Measurements from ENCODE around the gene ACTBL2. TPM values are rescaled to one million over a fixed set of nuclear protein-coding genes. Genes with fewer than 3 reads are reported as not detected.
A peak's percentile ranks its signal among the peaks of the same experiment; 100 is the strongest.
"Not testable (repeated sequence)": the region's sequence is repeated elsewhere in the genome, so short reads cannot be mapped to it uniquely, and the experiment has no call there.

The ACTBL2 gene
- total RNA-seq, 1 experiment from 2014 or later: 0.51 TPM

DNA sequence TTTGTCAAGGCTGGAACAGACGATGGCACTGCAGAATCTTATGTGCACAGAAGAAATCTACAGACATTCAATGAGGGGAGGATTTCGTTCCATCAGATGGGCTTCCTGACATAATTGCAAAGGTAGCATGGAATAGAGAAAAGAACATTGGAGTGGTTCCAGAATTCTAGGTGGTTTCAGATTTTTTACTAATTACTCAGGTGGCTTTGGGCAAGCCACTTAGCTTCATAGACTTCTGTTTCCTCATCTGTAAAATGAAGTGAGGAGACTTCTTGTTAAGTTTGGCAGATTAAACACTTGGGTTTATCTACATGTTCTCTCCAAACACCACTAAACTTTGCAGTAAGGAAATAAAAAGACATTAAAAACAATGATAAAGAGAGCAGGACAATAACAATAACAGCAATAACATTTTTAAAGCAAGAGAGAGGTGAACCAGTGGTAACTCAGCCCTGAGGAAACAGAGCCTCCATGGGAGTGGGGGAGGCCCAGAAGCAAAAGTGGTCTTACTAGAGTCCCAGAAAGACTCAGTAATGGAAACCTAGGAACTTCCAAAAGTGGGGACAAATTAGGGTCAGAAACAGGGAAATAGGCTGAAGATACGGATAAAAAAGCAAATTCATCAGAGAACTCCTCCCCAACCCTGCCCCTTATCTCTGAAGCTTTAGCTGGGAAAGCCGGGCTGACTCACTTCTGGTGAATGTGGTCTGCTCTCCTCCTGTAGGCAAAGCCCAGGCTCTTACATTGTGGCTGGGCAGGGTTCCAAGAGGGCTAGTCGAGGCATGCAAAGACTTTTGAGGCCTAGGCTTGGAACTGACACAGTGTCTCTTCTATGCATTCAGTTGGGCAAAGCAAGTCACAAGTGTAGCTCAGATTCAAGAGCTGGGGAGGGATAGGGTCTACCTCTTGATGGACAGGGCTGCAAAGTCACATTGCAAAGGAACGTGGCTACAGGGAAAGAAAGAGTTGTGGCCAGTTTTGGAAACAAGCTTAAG lies 11.8 kb upstream of the ACTBL2 start:
- peak; percentile 96 for DNase-seq (ENCODE audit: low spot score)

DNA sequence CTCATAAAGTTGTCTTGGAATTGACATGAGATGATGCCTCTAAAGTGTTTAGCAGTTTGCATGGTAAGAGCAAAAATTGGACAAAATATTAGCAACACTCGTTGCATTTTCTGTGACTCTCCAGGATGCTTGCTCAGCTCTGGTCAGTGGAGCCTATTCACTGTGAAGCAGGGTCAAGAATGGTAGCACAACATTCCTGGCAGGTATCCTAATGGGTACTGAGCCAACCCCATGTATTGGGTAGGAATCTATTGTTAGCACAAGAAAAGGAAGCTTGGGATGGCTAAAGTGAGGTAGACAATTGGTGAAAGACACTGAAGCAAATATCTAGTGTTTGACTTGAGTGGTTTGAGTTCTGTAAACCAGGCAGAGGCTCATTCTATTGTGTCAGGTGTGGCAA lies 10.4 kb upstream of the ACTBL2 start:
- DNase-seq (ENCODE audit: low spot score): peak; percentile 6

DNA sequence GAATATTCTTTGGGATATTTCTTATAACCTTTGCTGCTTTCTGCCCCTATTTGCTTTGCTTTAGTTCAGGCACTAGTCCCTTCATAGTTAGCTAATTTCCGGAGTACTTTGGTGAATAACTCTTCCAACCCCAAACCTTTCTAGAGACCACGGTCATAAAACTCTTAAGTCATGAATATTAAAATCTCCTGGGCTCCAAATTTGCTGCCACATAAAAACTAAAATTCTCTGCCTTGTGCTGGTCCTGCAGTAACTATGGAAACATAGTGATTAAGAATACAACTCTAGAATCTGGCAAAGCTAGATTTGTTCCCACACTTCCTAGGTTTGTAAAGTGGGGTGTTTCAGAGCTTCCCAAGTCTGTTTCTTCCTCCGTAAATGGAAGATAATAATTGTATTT lies 10.0 kb upstream of the ACTBL2 start:
- no peak for DNase-seq (ENCODE audit: low spot score)

DNA sequence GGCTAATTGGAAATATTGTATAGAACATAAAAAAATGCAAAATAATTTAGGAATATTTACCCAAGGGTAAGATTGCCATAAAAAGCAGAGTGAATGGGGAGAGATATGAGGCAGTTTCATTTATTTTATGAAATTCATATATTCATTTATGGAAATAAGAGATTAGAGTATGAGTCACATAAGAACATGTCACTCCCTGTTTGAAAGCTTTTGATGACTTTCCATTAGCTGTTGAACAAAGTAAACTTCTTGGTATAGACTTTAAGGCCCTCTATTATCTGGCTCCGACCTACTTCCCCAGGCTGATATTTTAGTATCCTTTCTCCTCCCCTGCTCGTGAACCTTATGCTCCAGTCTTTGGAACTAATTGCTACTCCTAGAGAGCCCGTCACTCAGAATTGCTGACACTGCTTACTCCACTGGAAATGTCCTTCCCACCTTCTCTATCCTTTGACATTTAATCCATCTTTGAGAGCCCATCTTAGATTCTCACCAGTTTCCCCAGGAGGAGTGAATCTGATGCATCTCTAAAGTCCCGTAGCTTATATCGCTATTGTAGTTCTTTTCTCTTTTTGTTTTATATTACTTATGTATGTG lies 8.9 kb upstream of the ACTBL2 start:
- no peak for DNase-seq (ENCODE audit: low spot score)

DNA sequence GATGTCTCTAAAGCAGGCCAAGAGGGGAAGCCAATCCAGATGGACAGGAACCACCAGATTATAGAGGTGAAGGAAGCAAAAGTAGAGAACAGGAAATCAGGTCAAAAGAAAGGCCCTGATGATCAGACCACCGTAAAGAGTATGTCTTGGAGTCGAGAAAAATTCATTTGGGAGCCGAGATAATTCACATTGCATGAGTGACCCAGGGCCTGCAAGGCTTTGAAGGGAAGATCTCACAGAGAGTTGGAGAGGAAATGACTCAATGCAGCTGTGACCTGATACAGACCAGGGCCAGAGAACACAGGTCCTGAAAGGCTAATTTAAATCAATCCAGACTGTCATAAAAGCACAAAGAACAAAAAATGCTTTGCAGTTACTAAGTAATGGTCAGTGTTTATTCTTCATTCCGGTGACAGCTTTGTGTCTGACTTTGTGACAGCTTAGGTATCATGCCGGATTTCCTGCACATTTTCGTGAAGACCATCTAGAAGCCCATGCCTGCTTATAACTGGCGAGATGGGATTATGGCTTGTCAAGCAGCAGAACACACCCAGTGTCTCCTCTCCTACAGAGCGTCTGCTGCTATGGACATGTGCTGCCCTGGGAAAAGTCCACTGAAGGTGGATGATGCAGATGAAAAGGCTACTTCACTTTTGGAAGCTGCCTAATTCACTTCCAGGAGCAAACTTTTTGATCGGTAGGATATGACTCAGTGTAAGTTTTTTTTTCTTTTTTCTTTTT lies 5.8 kb upstream of the ACTBL2 start:
- no peak for DNase-seq (ENCODE audit: low spot score)

DNA sequence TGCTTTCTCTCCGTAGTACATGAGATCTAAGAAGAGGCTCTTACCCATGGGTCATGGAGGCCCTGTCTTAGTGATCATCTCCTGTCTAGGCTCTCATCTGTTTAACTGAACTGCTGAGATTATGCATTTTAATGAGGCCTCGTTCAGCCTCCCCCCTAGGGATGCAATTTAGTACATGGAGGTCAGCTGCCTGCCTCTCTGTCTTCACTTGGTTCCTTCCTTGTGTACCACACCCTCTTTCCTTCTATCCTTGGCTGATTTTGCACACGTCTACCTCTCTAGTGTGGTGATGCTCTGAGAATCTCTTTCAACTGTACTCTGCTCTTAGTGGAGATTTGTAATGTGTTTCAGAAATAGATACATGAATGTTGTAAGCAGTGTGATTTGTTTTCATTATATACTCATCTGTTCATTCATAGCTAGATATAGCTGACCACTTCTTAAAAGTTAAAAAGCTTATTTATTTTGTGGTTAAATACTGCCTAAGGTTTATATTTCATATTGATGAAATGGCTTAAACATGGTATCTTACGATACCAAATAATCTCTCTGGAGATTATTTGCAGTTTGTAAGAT lies 3.5 kb upstream of the ACTBL2 start:
- DNase-seq (ENCODE audit: low spot score): no peak

DNA sequence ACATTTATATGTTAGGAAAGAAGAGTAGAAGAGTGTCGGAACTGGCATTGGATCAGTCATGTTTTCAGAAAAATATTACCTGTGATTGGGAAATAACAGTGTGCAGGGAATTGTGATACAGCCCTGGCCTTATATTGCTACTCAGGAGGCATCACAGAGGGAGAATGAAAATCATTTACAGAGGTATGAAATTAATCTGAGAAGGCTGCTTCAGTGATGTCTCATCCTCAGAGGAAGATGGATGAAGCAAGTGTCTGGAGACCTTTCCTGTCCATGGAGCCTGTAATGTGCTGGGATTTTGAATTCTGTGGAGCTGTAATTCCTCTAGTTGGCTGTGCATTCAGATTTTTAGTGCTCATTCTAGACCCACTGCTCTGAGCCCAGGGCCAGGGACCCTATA lies 3.8 kb downstream of the ACTBL2 start:
- no peak for DNase-seq (ENCODE audit: low spot score)

DNA sequence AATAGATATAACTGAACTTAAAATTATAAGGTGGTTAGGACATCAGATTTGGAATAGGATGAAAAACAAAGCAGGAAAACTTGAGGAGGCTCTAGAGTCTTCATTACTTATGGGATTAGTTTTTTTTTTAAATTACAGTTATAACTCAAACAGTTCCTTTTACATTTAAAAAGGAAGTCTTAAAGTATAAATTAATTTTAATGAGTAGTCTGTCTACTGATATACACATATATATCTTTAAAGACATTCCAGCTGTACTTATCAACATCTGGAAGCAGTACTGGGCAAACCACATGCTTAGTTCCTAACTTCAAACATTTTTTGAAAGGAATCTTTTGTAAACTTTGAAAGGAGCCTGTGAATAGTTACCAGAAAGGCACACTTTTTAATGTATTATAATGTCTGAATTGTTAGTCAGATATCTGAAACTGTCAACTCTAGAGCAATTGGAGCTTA lies 6.0 kb downstream of the ACTBL2 start:
- no peak for DNase-seq (ENCODE audit: low spot score)

DNA sequence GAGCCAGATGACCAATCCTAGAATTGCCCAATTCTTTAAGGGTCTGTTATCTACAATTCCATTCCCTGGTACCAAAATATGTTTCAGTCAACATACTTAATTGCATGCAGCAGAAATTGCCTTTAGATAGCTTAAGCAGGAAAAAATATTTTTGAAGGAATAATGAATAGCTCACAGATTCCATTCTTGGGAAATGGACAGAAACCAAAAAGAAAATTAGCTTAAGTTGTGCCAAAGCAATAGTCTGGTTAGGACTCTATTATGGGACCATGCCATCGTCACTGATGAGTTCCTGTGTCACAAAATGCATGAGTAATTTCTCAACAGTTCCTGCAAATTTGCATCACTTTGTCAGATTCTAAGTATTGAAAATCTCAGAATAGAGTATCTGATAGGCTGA lies 12.3 kb downstream of the ACTBL2 start:
- DNase-seq (ENCODE audit: low spot score): no peak

DNA sequence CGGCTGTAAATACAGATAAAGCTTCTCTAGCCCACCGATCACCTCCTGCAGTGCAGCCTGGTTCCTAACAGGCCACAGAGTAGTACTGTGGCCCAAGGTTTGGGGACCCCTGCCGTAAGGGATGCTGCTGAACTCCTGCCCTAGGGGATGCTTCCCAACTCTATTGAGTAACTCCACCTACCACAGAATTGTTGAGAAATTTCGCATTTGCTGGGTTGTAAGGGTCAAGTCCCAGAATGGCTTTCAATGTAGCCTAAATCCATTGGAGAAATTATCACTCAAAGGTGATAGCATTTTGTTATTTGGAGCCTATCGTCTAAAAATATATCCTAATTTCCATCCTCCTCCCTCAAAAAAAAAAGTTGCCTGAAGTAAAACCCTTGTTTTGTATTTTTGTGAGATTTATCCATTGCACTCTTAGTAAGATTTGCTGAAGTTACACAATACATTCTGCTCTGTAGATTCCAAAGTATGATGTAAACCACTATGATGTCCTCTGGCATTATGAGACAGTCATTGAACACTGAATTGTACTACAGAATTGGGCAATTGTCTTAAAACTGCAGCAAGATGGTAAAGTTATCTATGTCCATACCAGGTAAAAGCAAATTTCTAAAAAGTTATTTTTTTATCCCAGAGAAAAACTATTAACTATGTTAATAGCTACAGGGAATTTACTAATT lies 14.0 kb downstream of the ACTBL2 start:
- no peak for DNase-seq (ENCODE audit: low spot score)

DNA sequence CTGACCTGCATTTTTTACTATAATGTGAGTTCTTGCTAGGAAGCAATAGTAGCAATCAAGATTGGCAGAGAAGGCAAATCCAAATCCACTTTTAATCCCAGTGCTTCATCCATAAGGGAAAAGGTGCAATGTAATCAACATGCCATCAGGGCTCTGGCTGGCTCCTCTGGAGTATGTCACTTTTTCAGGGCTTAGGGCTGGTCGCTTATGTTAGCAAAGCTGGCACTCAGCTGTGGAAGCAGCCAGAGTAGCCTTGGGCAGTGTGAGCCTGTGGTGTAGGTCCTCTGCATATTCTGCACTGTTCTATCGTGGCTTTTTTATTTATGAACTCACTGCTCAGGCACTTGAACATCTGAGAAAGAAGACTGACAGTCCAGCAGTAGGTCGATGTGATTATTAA lies 16.1 kb downstream of the ACTBL2 start:
- no peak for DNase-seq (ENCODE audit: low spot score)

DNA sequence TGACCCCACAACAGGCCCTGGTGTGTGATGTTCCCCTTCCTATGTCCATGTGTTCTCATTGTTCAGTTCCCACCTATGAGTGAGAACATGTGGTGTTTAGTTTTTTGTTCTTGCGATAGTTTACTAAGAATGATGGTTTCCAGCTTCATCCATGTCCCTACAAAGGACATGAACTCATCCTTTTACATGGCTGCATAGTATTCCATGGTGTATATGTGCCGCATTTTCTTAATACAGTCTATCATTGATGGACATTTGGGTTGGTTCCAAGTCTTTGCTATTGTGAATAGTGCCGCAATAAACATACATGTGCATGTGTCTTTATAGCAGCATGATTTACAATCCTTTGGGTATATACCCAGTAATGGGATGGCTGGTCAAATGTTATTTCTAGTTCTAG lies 22.6 kb downstream of the ACTBL2 start:
- not testable (repeated sequence) for DNase-seq (ENCODE audit: low spot score)

DNA sequence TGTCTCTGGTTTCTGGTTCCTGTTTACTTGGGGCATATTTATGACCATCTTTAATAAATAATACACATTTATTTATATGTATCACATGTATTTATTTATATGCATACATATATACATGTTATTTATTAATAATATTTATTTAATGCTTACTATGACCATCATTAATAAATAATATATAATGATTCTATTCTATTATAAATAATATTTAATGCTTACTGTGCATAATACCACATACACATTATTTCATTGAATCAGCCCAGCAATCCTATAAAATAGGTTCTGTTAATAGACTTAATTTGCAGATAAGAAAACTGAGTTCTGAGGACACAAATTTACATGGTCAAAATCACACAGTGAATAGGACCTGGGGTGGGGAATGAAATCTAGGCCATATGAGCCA lies 24.2 kb downstream of the ACTBL2 start:
- DNase-seq (ENCODE audit: low spot score): no peak

DNA sequence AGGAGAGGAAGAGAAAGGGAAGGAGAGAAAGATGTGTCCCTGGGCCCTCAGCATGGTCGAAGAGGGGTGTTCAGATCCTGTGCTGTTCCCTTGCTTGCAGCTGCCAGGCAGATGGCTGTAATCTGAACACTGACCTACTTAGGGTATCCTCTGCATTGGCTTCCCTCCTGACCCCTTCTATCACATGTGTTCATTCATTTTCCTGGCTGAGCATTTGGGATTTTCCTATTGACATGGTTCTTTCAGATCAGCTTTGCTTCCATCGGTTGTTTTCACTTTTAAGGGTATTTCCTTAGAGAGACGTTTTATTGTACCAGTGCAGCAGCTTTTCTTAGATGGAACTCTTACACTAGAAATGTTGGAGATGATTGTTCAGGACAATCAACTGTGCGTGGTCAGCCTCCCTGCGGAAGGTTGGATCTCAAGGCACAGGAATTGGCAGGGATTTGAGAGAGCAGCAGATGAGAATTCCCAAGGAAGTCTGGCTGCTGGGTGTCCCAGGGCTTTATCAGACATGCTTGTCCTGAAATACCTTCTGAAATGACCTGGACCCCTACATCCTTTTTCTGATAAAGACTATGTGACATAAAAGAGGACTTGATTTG lies 26.0 kb downstream of the ACTBL2 start:
- DNase-seq (ENCODE audit: low spot score): no peak

DNA sequence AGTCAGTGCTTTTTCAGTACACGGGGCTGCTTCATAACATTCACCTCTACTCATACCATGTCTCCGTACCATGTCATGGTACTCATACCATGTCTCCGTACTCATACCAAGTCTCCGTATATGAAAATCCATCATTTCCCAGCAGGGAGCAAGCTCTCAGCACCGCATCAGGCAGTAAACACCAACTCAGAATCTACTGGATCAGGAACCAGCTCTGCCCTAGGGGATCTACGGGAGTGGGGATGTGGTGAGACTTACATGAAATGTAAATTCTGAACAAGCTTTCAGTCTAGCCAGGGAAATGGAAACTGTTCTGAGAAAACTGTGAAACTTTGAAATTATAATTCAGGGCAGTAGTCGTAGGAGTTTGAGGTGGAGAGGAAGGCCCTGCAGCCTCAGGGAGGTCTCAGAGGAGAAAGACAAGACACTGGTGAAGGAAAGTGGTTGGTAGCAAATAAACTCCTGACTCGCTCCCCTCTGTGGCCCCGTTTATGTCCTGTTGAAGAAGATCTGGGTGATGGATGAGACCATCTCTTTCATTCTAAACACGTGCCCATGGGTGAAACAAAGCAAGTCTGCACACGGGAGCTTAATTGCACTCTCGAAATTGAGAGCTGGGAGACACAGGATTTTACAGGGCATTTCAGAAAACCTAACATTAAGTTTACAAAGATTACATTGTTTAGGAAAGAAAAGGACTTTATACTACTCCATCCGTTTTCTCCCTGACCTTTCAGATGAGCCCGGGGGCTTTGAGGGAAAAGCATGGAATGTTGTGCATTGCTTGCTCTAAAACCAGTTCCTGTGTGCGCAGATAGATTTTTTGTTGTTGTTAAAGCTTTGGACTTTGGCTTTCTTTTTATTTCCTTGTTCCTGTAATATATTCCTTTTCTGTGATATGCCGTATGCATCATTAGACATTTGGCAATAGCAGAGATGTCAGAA lies 26.8 kb downstream of the ACTBL2 start:
- DNase-seq (ENCODE audit: low spot score): peak; percentile 45

DNA sequence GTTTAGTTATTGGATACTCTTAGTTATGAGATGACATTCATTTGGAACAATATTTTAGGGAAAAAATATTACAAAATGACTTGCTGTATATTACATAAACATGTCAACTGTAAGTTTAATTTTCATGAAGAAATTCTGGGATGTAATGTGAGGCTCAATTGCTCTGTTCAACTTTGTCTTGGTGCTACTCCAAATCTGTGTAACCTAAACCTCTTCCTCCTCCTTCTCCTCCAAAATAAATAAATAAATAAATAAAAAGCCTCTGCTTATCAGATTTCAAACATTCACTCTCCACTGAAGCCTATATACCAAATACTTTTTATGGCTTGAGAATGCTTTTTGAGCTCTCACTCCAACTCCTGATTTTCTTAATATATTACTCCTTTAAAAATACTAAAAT lies 27.7 kb downstream of the ACTBL2 start:
- no peak for DNase-seq (ENCODE audit: low spot score)

DNA sequence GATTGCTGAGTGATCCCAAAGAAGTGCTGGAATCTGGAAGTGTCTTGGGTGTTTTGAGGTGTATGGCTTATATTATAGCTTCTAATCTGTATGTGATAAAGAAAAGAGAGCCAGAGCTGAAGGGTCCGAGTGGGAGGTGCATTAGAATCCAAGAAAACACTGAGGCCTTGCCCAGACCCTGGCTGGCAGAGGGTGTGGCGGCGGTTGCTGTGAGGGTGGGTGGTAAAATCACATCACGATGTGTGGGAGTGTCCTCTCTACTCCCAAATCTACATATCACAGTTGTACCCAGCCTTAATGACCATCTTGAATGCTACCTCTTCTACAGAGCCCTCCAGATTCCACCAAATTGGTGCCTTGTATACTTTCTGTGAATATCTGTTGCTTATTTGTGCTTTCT lies 28.9 kb downstream of the ACTBL2 start:
- no peak for DNase-seq (ENCODE audit: low spot score)

DNA sequence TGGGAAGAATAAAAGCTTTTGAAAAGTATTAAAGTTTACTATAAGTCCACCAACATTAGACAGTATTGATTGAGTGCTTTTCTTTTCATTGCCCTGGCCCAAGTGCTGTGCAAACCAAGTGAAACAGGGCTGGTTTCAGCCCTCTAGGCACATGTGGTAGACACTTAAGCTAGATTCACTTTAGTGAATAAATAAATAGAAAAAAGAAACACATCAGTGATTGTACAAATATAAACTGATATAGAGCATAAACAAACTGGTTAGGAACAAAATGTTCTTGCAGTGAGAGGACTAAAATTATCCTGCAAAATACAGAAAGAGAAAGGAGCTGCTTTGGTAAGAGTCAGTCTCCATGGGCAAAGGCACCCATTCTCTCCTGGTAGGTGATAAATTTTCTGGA lies 29.7 kb downstream of the ACTBL2 start:
- no peak for DNase-seq (ENCODE audit: low spot score)

DNA sequence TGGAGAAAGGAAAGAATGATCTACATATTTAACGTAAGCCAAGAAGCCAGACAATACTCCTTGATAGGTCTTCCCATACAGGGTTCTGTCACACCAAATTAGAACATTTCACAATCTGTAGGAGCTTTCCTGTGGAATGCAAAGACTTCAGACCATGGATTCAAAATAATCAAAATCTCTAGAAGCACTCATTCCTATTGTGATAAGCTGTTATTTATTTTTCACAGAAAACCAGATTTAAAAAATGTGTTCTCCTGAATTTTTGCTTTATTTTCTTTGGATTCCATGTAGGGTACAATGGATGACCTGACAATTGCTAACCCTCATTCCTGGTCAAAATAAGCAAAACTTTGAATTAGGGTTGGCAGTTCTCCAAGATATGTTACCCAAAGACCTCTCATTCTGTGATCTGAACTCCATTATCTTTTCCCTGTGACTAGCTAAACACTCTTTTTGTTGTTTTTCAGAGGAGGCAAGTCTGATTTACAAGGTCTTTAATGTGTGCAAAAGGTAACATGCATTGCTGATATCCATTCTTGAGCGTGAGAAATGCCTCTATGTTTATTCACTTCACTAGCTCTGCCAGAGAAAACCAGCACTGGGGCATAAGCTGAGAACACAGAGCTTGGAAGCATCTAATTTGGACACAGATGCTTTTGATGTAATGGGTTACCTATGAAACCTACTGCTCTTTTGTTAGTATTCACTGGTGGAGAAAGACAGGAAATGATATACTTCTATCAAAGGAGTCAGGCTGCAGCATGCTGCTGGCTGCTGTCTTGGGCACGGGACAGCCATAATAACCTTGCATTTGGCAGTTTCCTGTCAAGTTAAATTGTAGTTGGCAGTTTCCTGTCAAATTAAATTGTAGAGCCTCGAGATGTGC lies 31.4 kb downstream of the ACTBL2 start:
- peak; percentile 5 for DNase-seq (ENCODE audit: low spot score)

All from HT-29 (cell line).